Measurements from ENCODE around the gene ZNF629. TPM values are rescaled to one million over a fixed set of nuclear protein-coding genes. Genes with fewer than 3 reads are reported as not detected.

The ZNF629 gene
- total RNA-seq, 4 donors from 2014 or later = 9.1 to 12.7 (median 10.3) TPM

- in situ Hi-C loops (cut with MboI; ENCODE audit: low sequenced_read_pairs in 4 of 4) = no loop called here
- no peak for TF ChIP-seq POLR2A (IDR thresholded peaks at IDR 0.05)
- TF ChIP-seq, protein P1, sequence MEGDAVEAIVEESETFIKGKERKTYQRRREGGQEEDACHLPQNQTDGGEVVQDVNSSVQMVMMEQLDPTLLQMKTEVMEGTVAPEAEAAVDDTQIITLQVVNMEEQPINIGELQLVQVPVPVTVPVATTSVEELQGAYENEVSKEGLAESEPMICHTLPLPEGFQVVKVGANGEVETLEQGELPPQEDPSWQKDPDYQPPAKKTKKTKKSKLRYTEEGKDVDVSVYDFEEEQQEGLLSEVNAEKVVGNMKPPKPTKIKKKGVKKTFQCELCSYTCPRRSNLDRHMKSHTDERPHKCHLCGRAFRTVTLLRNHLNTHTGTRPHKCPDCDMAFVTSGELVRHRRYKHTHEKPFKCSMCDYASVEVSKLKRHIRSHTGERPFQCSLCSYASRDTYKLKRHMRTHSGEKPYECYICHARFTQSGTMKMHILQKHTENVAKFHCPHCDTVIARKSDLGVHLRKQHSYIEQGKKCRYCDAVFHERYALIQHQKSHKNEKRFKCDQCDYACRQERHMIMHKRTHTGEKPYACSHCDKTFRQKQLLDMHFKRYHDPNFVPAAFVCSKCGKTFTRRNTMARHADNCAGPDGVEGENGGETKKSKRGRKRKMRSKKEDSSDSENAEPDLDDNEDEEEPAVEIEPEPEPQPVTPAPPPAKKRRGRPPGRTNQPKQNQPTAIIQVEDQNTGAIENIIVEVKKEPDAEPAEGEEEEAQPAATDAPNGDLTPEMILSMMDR (IDR thresholded peaks at IDR 0.05 in 4 of 5, conservative IDR thresholded peaks at IDR 0.05 in 1 of 5) = no peak
- ATAC-seq (no peak), DNase-seq (no peak)
- Histone ChIP-seq H3K27ac (no peak overlapping the region), H3K27me3 (no peaks in the 10 kb centered on the region), H3K4me1 (peaks cover 12 to 15% of the 10 kb centered on the region in 2 donors), H3K36me3 (peaks cover 9 to 78% of the 10 kb centered on the region in 2 donors), H3K9me3 (no peaks in the 10 kb centered on the region), H3K4me3 (no peak overlapping the region)
- intact Hi-C loops (cut with DNase I; ENCODE audit: low total_unique reads) = no loop called here
Observed at GRCh38 chr16:30736995-30737793, 49.8 kb downstream of the ZNF629 start.

GRCh38 chr16:30731411-30731810 is 55.6 kb downstream of the ZNF629 start:
- peaks cover 9 to 78% of the 10 kb centered on the region in 2 donors for H3K36me3 ChIP-seq
- H3K9me3 ChIP-seq = no peaks in the 10 kb centered on the region
- H3K27ac ChIP-seq = no peak overlapping the region
- no peaks in the 10 kb centered on the region for H3K4me1 ChIP-seq
- no peak for TF ChIP-seq POLR2A (IDR thresholded peaks at IDR 0.05)
- TF ChIP-seq, protein P1 (IDR thresholded peaks at IDR 0.05 in 4 of 5, conservative IDR thresholded peaks at IDR 0.05 in 1 of 5) = no peak
- no peaks in the 10 kb centered on the region for H3K27me3 ChIP-seq
- H3K4me3 ChIP-seq = no peak overlapping the region
- intact Hi-C loops (cut with DNase I; ENCODE audit: low total_unique reads) (no loop called here), in situ Hi-C loops (cut with MboI; ENCODE audit: low sequenced_read_pairs in 4 of 4) (no loop called here)
- no peak for DNase-seq
- no peak for ATAC-seq

GRCh38 chr16:30728899-30729672 is 57.9 kb downstream of the ZNF629 start:
- Histone ChIP-seq H3K36me3 (peaks cover 2 to 76% of the 10 kb centered on the region in 2 donors), H3K27ac (peak overlapping the region in 1 of 4 donors; percentile 20), H3K4me1 (no peaks in the 10 kb centered on the region), H3K9me3 (no peaks in the 10 kb centered on the region), H3K4me3 (no peak overlapping the region), H3K27me3 (no peaks in the 10 kb centered on the region)
- in situ Hi-C loops (cut with MboI; ENCODE audit: low sequenced_read_pairs in 4 of 4) (no loop called here), intact Hi-C loops (cut with DNase I; ENCODE audit: low total_unique reads) (no loop called here)
- DNase-seq (no peak), ATAC-seq (no peak)
- TF ChIP-seq, protein P1 (IDR thresholded peaks at IDR 0.05 in 4 of 5, conservative IDR thresholded peaks at IDR 0.05 in 1 of 5) = no peak
- TF ChIP-seq POLR2A (IDR thresholded peaks at IDR 0.05) = no peak

Other genes with a start within 250 kb of the ZNF629 start
- gene ZNF764, start 228.8 kb downstream of the ZNF629 start, total RNA-seq = 1 to 10 TPM; 3.7 to 5.5 (median 4.9) TPM
- 10 to 100 TPM; 11.0 to 38.2 (median 18.5) TPM for gene ZNF688, start 215.5 kb downstream of the ZNF629 start, total RNA-seq
- gene ZNF785, start 201.5 kb downstream of the ZNF629 start, total RNA-seq = 1 to 10 TPM in 2 of 4 donors, under 1 TPM in 2; 0.70 to 3.2 (median 1.0) TPM
- gene ZNF689, start 176.8 kb downstream of the ZNF629 start, total RNA-seq = 1 to 10 TPM; 2.9 to 6.3 (median 6.1) TPM
- 10 to 100 TPM in 3 of 4 donors, 1 to 10 TPM in 1; 8.8 to 28.4 (median 17.8) TPM for gene PRR14, start 136.2 kb downstream of the ZNF629 start, total RNA-seq
- 10 to 100 TPM; 22.0 to 34.8 (median 28.0) TPM for gene FBRS, start 128.8 kb downstream of the ZNF629 start, total RNA-seq
- 10 to 100 TPM; 15.3 to 25.5 (median 21.9) TPM for gene SRCAP, start 88.0 kb downstream of the ZNF629 start, total RNA-seq
- gene PHKG2, start 38.8 kb downstream of the ZNF629 start, total RNA-seq = 10 to 100 TPM in 3 of 4 donors, 1 to 10 TPM in 1; 8.8 to 30.0 (median 21.6) TPM
- 1 to 10 TPM in 2 of 4 donors, under 1 TPM in 1, not detected in 1; 0.73 to 5.8 (median 1.7) TPM for gene CFAP119, start 25.1 kb downstream of the ZNF629 start, total RNA-seq
- gene RNF40, start 24.9 kb downstream of the ZNF629 start, total RNA-seq = 10 to 100 TPM; 42.8 to 90.0 (median 57.0) TPM
- gene BCL7C, start 106.9 kb upstream of the ZNF629 start, total RNA-seq = 10 to 100 TPM; 16.4 to 24.5 (median 22.3) TPM
- gene CTF1, start 109.4 kb upstream of the ZNF629 start, total RNA-seq = 1 to 10 TPM; 2.3 to 5.6 (median 3.2) TPM
- gene FBXL19, start 136.4 kb upstream of the ZNF629 start, total RNA-seq = 1 to 10 TPM; 3.4 to 7.9 (median 4.8) TPM
- gene ORAI3, start 161.9 kb upstream of the ZNF629 start, total RNA-seq = 10 to 100 TPM; 10.3 to 15.6 (median 12.5) TPM
- gene SETD1A, start 170.5 kb upstream of the ZNF629 start, total RNA-seq = 10 to 100 TPM in 2 of 4 donors, 1 to 10 TPM in 2; 3.8 to 15.4 (median 9.8) TPM
- gene HSD3B7, start 198.0 kb upstream of the ZNF629 start, total RNA-seq = 1 to 10 TPM; 1.5 to 6.8 (median 5.4) TPM
- gene STX1B, start 223.4 kb upstream of the ZNF629 start, total RNA-seq = under 1 TPM in 2 of 4 donors, not detected in 2; 0.13 to 0.36 TPM
- gene STX4, start 246.4 kb upstream of the ZNF629 start, total RNA-seq = 10 to 100 TPM; 14.9 to 24.3 (median 21.4) TPM

All from gastrocnemius medialis (tissue), 4 donors.